ENCODE measurements around the gene POU6F2. TPM values are rescaled to one million over a fixed set of nuclear protein-coding genes. Genes with fewer than 3 reads are reported as not detected.

POU6F2 gene
- total and polyA plus RNA-seq, 2 donors from 2014 or later = 0.47 TPM; not detected in 1

- Histone ChIP-seq H3K4me1 (ENCODE audit: control insufficient read depth in 2 of 3, insufficient read depth in 2 of 3, low read depth in 1 of 3, low read length in 3 of 3) (no peaks in the 10 kb centered on the region), H3K4me3 (ENCODE audit: low read length in 3 of 3) (no peak overlapping the region), H3K27me3 (ENCODE audit: control insufficient read depth, insufficient read depth, low read length) (no peaks in the 10 kb centered on the region), H3K9ac (ENCODE audit: low read length in 3 of 3) (no peak overlapping the region), H3K27ac (ENCODE audit: low read depth in 2 of 2, low read length in 2 of 2) (no peak overlapping the region), H3K36me3 (ENCODE audit: control insufficient read depth in 2 of 3, insufficient read depth in 3 of 3, low read length in 3 of 3) (no peaks in the 10 kb centered on the region), H3K9me3 (ENCODE audit: control insufficient read depth in 2 of 3, insufficient read depth in 1 of 3, low read length in 3 of 3) (peaks cover 0 to 4% (median 0%) of the 10 kb centered on the region in 3 donors)
- TF ChIP-seq CTCF (IDR thresholded peaks at IDR 0.05; ENCODE audit: borderline replicate concordance, extremely low read depth, insufficient read depth) = peak; percentile 49
- DNase-seq (peak in 2 of 5 donors; percentile 29 to 45), FAIRE-seq (no peak)
- intact Hi-C loops (cut with DNase I) = no loop called here
Measured at GRCh38 chr7:39453743-39454355, 476.1 kb downstream of the POU6F2 start.

DNA sequence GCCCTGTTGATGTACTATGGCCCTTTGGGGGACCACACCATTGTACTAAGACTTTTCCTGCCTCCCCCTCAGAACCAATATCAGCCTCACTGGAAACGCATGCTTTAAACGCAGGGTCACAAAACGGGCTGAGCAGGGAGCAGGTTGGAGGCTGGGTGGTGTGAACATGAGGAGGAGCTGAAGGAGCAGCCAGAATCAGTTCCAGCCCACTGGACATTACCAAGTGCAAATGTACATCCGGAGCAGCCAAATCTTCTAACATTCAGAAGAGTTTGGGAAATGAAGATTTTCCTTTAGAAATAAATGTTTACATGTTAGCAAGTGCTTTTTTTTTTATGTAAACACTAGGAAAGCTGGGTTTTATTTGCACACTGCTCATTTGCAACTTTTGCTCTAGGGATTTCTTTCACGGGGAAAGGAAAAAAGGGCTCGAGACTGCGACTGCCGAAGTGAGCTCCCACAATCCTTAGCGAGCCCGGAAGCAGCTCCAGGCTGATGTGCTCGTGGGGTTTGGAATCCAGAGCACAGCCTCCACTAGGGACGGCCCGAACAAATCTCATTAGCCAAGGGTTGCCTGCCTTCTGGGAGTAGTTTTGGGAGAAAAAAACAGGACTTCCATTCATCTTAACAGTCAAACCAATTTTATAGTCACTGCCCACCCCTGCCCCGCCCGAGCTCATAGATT is 480.5 kb downstream of the POU6F2 start:
- Histone ChIP-seq H3K27ac (ENCODE audit: low read depth in 2 of 2, low read length in 2 of 2) (no peak overlapping the region), H3K9me3 (ENCODE audit: control insufficient read depth in 2 of 3, insufficient read depth in 1 of 3, low read length in 3 of 3) (no peaks in the 10 kb centered on the region), H3K9ac (ENCODE audit: low read length in 3 of 3) (no peak overlapping the region), H3K27me3 (ENCODE audit: control insufficient read depth, insufficient read depth, low read length) (no peaks in the 10 kb centered on the region), H3K4me3 (ENCODE audit: low read length in 3 of 3) (peak overlapping the region in 1 of 3 donors; percentile 39), H3K4me1 (ENCODE audit: control insufficient read depth in 2 of 3, insufficient read depth in 2 of 3, low read depth in 1 of 3, low read length in 3 of 3) (no peaks in the 10 kb centered on the region), H3K36me3 (ENCODE audit: control insufficient read depth in 2 of 3, insufficient read depth in 3 of 3, low read length in 3 of 3) (no peaks in the 10 kb centered on the region)
- TF ChIP-seq CTCF (IDR thresholded peaks at IDR 0.05; ENCODE audit: borderline replicate concordance, extremely low read depth, insufficient read depth) = no peak
- DNase-seq (peak in 1 of 5 donors; percentile 29), FAIRE-seq (no peak)
- intact Hi-C loops (cut with DNase I) = no loop called here

- Histone ChIP-seq H3K4me1 (ENCODE audit: control insufficient read depth in 2 of 3, insufficient read depth in 2 of 3, low read depth in 1 of 3, low read length in 3 of 3) (no peaks in the 10 kb centered on the region), H3K9ac (ENCODE audit: low read length in 3 of 3) (no peak overlapping the region), H3K27me3 (ENCODE audit: control insufficient read depth, insufficient read depth, low read length) (no peaks in the 10 kb centered on the region), H3K27ac (ENCODE audit: low read depth in 2 of 2, low read length in 2 of 2) (no peak overlapping the region), H3K36me3 (ENCODE audit: control insufficient read depth in 2 of 3, insufficient read depth in 3 of 3, low read length in 3 of 3) (no peaks in the 10 kb centered on the region), H3K9me3 (ENCODE audit: control insufficient read depth in 2 of 3, insufficient read depth in 1 of 3, low read length in 3 of 3) (no peaks in the 10 kb centered on the region), H3K4me3 (ENCODE audit: low read length in 3 of 3) (no peak overlapping the region)
- no peak for TF ChIP-seq CTCF (IDR thresholded peaks at IDR 0.05; ENCODE audit: borderline replicate concordance, extremely low read depth, insufficient read depth)
- DNase-seq (no peak), FAIRE-seq (no peak)
- intact Hi-C loops (cut with DNase I) = no loop called here
Measured at GRCh38 chr7:39459636-39460035, 481.9 kb downstream of the POU6F2 start.

Data from kidney (tissue), 14 donors.